ENCODE measurements around the gene TRMT2A.

DNA sequence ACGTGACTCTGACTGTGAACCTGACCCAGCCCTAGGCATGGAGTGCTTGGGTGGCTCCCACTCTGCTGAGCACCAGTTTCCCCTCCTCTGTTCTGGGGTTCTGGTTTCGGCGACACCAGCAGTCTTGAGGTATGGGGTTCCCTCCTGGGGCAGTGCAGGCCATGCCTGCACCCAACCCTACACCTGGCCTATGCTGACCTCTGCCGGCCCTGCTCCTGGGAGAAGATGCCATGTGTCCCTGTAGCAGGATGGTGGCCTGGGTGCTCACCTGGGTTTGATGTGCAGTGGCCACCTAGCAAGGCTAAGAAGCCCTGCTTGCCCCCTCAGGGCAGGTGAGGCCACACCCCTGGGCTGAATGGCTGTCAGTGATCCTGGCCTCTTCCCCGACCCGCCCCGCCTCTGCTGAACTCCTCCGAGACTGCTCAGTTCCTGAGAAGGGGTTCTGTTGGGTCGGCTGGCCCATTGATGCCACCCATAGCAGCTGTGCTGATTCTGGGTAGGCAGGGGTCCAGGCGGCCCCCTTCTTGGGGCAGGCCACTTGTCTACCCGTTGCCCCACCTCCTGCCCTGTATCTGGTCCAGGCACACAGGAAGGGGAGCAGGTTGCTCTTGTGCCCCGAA, 17.0 kb upstream of the TRMT2A start:
- TF ChIP-seq CTCF (IDR thresholded peaks at IDR 0.05; ENCODE audit: borderline replicate concordance, extremely low read depth, low read length, poor library complexity, severe bottlenecking) (no peak), EZH2 (IDR thresholded peaks at IDR 0.05; ENCODE audit: borderline replicate concordance, low read depth, low read length, severe bottlenecking) (no peak)
